IMR-90 (cell line): ENCODE data around the gene CRTC1.

Experiments
- BHLHE40 ChIP-seq: fragments of 150-350 bp; IDR thresholded peaks from 2 replicates; pipeline ENCODE4 v1.6.1; 2016; ENCODE audit warnings: mild to moderate bottlenecking, low read depth, low read length
- CEBPB ChIP-seq: IDR thresholded peaks from 2 replicates; pipeline ENCODE4 v1.6.1; 2012; ENCODE audit warnings: low read depth, low read length, improper control_type of control experiment
- CHD1 ChIP-seq: IDR thresholded peaks from 2 replicates; pipeline ENCODE4 v1.6.1; 2012; ENCODE audit warnings: low read depth, low read length, improper control_type of control experiment
- CTCF ChIP-seq: conservative IDR thresholded peaks from 2 replicates; pipeline ENCODE4 v1.5.1; 2012; ENCODE audit warnings: mild to moderate bottlenecking, low read depth, low read length, improper control_type of control experiment
- ELK1 ChIP-seq: fragments of 150-350 bp; IDR thresholded peaks from 2 replicates; pipeline ENCODE4 v1.6.1; 2016; ENCODE audit warnings: low read depth, mild to moderate bottlenecking, low read length, moderate library complexity, borderline replicate concordance
- MAFK ChIP-seq: IDR thresholded peaks from 2 replicates; pipeline ENCODE4 v1.6.1; 2012; ENCODE audit warnings: low read depth, low read length, improper control_type of control experiment
- MAZ ChIP-seq: IDR thresholded peaks from 2 replicates; pipeline ENCODE4 v1.6.1; 2012; ENCODE audit warnings: low read depth, mild to moderate bottlenecking, low read length, improper control_type of control experiment, moderate library complexity, borderline replicate concordance
- MXI1 ChIP-seq: IDR thresholded peaks from 2 replicates; pipeline ENCODE4 v1.6.1; 2012; ENCODE audit warnings: low read depth, mild to moderate bottlenecking, low read length, moderate library complexity, borderline replicate concordance
- POLR2A ChIP-seq: IDR thresholded peaks from 2 replicates; pipeline ENCODE4 v1.6.1; 2012; ENCODE audit warnings: mild to moderate bottlenecking, low read depth, low read length
- RAD21 ChIP-seq: IDR thresholded peaks from 2 replicates; pipeline ENCODE4 v1.6.1; 2012; ENCODE audit warnings: low read length, improper control_type of control experiment
- RCOR1 ChIP-seq: IDR thresholded peaks from 2 replicates; pipeline ENCODE4 v1.6.1; 2012; ENCODE audit warnings: mild to moderate bottlenecking, low read length, improper control_type of control experiment; ENCODE audit not compliant: insufficient replicate concordance
- RFX5 ChIP-seq: IDR thresholded peaks from 2 replicates; pipeline ENCODE4 v1.8.0; 2012; ENCODE audit warnings: low read depth, mild to moderate bottlenecking, low read length, moderate library complexity
- SMC3 ChIP-seq: fragments of 150-350 bp; IDR thresholded peaks from 2 replicates; pipeline ENCODE4 v1.6.1; 2016; ENCODE audit warnings: low read depth, mild to moderate bottlenecking, antibody characterized with exemption, low read length, moderate library complexity
- USF2 ChIP-seq: fragments of 150-350 bp; IDR thresholded peaks from 2 replicates; pipeline ENCODE4 v1.6.1; 2017; ENCODE audit warnings: mild to moderate bottlenecking, antibody characterized with exemption, low read length, low read depth

GRCh38 chr19:18655173-18655844 lies 28.2 kb upstream of the CRTC1 start:
- TF ChIP-seq POLR2A = no peak
- no peak for TF ChIP-seq CTCF
- TF ChIP-seq USF2 = no peak
- no peak for TF ChIP-seq BHLHE40
- no peak for TF ChIP-seq RAD21
- no peak for TF ChIP-seq ELK1
- TF ChIP-seq CHD1 = no peak
- no peak for TF ChIP-seq SMC3
- TF ChIP-seq MAFK = no peak
- no peak for TF ChIP-seq RFX5
- TF ChIP-seq RCOR1 = no peak
- TF ChIP-seq MXI1 = no peak
- no peak for TF ChIP-seq MAZ
- TF ChIP-seq CEBPB = no peak
